Lower leg skin (tissue), 3 donors: ENCODE data around the gene MIER2.

Source experiments
- POLR2A ChIP-seq, 2 donors: fragments of 450-650 bp; IDR thresholded peaks; one replicate each; pipeline ENCODE4 v1.6.1; 2016 to 2017; ENCODE audit warnings: antibody characterized with exemption in 2 of 2, mild to moderate bottlenecking in 1 of 2, moderate library complexity in 1 of 2
- TF ChIP-seq, protein P1 (sequence below), 3 donors: fragments of 450-650 bp; IDR thresholded peaks; one replicate each; pipeline ENCODE4 v1.5.1; 2016; ENCODE audit warnings: antibody characterized with exemption in 3 of 3, mild to moderate bottlenecking in 3 of 3, moderate library complexity in 2 of 3

DNA sequence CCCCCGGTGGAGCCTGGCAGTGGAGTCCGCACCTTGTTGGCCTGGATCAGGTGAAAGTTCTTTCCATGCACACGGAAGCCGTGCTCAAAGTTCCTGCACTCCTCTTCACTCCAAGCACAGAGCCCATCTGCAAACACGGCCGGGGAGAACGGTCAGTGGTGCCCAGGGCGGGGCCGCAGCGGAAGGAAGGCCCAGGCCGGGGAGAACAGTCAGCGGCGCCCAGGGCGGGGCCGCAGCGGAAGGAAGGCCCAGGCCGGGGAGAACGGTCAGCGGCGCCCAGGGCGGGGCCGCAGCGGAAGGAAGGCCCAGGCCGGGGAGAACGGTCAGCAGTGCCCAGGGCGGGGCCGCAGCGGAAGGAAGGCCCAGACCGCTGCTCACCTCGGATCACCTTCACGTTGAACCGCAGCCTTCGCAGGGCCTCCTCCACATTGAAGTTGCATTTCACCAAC lies 32.8 kb downstream of the MIER2 start:
- TF ChIP-seq, protein P1, sequence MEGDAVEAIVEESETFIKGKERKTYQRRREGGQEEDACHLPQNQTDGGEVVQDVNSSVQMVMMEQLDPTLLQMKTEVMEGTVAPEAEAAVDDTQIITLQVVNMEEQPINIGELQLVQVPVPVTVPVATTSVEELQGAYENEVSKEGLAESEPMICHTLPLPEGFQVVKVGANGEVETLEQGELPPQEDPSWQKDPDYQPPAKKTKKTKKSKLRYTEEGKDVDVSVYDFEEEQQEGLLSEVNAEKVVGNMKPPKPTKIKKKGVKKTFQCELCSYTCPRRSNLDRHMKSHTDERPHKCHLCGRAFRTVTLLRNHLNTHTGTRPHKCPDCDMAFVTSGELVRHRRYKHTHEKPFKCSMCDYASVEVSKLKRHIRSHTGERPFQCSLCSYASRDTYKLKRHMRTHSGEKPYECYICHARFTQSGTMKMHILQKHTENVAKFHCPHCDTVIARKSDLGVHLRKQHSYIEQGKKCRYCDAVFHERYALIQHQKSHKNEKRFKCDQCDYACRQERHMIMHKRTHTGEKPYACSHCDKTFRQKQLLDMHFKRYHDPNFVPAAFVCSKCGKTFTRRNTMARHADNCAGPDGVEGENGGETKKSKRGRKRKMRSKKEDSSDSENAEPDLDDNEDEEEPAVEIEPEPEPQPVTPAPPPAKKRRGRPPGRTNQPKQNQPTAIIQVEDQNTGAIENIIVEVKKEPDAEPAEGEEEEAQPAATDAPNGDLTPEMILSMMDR (IDR thresholded peaks at IDR 0.05), result no peak
- TF ChIP-seq POLR2A (IDR thresholded peaks at IDR 0.05), result no peak
